Neutrophil (primary cell): ENCODE data around the gene CELF2.

Experiments used
- H3K27ac ChIP-seq: fragments of 200-600 bp; sonication (generic); 2 replicates; pipeline ENCODE4 v1.5.1; 2016; ENCODE audit warnings: mild to moderate bottlenecking, moderate library complexity
- H3K27me3 ChIP-seq: fragments of 200-600 bp; sonication (generic); 2 replicates; pipeline ENCODE4 v1.6.0; 2016; ENCODE audit warnings: mild to moderate bottlenecking
- H3K36me3 ChIP-seq: fragments of 200-600 bp; sonication (generic); 2 replicates; pipeline ENCODE4 v1.5.1; 2017
- H3K4me1 ChIP-seq, 2 experiments: fragments of 200-600 bp in 1 of 2; sonication (generic) in 1 of 2; 1 replicate in 1 of 2; 2 replicates in 1 of 2; pipeline versions ENCODE4 v1.5.1 to v1.6.1; 2013 to 2016; ENCODE audit warnings: low read depth in 1 of 2, low read length in 1 of 2, mild to moderate bottlenecking in 1 of 2, moderate library complexity in 1 of 2; ENCODE audit not compliant: control insufficient read depth in 1 of 2, insufficient read depth in 1 of 2
- H3K4me3 ChIP-seq, 2 experiments: fragments of 200-600 bp in 1 of 2; sonication (generic) in 1 of 2; 1 replicate in 1 of 2; 2 replicates in 1 of 2; pipeline ENCODE4 v1.5.1; 2013 to 2016; ENCODE audit warnings: low read depth in 1 of 2, low read length in 1 of 2, mild to moderate bottlenecking in 1 of 2, moderate library complexity in 1 of 2
- H3K9me3 ChIP-seq: fragments of 200-600 bp; sonication (generic); 2 replicates; pipeline ENCODE4 v1.5.1; 2016
- TF ChIP-seq, protein P1 (sequence below): fragments of 200-600 bp; sonication (generic); IDR thresholded peaks from 2 replicates; pipeline ENCODE4 v1.5.1; 2016; ENCODE audit warnings: antibody characterized with exemption

CELF2 gene

DNA sequence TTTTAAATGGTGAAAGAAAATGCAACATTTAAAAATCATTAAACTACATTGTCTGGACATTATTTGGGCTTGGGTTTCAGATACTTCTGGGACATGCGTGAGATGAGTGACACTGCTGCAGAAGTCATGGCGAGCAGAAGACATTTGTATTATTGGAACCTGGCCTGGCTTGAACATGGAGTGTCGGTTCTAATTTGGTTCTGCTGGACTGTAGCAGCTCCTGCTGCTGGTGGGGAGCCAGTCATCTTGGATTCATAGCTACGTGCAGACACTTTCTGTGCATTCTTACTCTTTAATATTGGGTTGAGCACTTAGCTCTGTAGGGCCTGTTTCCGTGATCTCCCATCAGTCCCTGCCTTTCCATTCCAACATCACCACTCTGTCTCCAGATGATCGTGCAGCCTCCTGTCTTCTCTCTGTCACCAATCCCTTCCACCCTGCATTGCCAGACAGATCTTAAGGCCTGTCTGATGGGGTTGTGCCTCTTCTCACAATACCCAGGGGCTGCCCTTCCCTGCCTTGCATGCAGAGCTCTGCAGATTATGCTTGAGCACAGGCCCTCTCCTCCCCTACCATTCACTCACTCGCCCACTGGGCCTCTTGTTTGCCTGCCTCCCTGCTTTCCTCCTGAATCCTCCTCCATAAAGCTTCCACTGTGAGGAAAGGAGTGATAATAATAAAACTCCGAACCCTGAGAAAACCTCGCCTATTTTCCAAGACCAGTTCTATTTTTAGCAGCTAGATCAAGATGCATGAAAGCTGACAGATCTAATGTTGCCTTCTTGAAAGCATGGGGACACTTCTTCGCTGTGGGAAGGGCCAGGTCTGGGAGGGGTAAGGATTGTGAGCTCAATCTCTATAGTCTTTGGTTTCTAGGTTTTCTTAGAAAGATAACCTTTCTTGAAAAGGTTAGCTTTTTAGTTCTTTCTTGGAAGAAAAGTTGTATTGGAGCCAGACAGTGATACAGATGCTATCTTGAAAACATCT lies 32.9 kb downstream of the CELF2 start:
- peaks cover 5% of the 10 kb centered on the region for H3K27me3 ChIP-seq
- H3K36me3 ChIP-seq: no peaks in the 10 kb centered on the region
- H3K4me3 ChIP-seq: no peak overlapping the region
- H3K27ac ChIP-seq: no peak overlapping the region
- no peaks in the 10 kb centered on the region for H3K4me1 ChIP-seq
- H3K9me3 ChIP-seq: no peaks in the 10 kb centered on the region
- TF ChIP-seq, protein P1, sequence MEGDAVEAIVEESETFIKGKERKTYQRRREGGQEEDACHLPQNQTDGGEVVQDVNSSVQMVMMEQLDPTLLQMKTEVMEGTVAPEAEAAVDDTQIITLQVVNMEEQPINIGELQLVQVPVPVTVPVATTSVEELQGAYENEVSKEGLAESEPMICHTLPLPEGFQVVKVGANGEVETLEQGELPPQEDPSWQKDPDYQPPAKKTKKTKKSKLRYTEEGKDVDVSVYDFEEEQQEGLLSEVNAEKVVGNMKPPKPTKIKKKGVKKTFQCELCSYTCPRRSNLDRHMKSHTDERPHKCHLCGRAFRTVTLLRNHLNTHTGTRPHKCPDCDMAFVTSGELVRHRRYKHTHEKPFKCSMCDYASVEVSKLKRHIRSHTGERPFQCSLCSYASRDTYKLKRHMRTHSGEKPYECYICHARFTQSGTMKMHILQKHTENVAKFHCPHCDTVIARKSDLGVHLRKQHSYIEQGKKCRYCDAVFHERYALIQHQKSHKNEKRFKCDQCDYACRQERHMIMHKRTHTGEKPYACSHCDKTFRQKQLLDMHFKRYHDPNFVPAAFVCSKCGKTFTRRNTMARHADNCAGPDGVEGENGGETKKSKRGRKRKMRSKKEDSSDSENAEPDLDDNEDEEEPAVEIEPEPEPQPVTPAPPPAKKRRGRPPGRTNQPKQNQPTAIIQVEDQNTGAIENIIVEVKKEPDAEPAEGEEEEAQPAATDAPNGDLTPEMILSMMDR: no peak

DNA sequence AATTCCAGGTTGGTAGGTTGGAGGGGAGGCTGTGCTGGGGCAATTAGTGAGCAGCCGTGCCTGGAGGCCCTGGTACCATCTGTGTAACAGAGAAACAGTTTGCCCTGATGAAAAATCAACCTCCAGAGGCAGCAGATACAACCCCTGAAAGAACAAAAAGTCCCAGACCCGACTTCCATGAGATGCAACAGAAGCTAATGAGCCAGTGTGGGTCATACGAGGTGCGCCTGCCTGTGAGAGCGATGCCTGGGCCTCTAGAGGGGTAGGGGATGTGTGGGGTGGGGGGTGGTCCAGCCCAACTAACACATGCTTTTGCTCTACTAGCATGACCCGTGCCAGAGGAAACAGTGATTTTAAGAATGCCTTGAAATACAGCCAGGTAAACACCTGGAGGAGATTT lies 39.3 kb downstream of the CELF2 start:
- H3K9me3 ChIP-seq: no peaks in the 10 kb centered on the region
- TF ChIP-seq, protein P1: no peak
- no peaks in the 10 kb centered on the region for H3K4me1 ChIP-seq
- H3K36me3 ChIP-seq: no peaks in the 10 kb centered on the region
- H3K4me3 ChIP-seq: no peak overlapping the region
- no peak overlapping the region for H3K27ac ChIP-seq
- H3K27me3 ChIP-seq: no peaks in the 10 kb centered on the region

DNA sequence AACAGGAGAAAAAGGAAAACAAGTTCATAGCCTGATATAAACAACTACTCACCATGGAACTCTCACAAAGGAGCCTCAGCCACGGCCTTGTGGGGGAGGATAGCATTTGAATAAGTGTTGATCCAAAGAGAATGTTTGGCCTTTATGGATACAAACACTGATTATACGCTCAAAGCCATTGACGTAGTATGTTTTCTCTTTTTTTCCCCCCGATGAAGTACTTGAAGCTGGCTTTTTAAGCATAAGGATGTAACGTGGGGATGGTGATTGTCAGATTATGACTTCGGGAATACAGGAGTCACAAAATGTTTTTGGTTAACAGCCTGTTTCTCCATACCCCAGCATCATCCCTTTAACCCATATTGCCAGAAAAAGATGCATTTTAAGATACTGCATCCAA lies 39.8 kb downstream of the CELF2 start:
- Histone ChIP-seq H3K27me3 (no peaks in the 10 kb centered on the region), H3K36me3 (no peaks in the 10 kb centered on the region), H3K4me3 (no peak overlapping the region), H3K9me3 (no peaks in the 10 kb centered on the region), H3K4me1 (no peaks in the 10 kb centered on the region), H3K27ac (no peak overlapping the region)
- TF ChIP-seq, protein P1: no peak

DNA sequence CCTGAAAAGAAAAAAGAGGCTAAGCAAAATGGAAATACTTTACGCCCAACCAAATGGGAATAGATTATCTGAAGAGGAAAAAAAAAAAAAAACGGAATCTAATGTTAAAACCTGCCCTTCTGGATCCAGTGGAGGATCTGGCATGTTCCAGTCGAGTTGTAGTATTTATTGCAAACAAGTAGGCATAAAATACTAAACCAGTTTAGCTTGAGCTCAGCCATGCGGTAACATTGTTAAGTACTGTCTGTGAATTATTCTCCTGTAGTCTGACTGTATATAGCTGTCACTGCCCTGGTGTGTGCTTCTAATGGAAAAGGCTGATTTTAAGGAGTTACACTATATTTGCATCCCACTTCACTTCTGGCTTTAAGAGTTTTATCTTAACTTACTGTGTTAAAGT lies 40.3 kb downstream of the CELF2 start:
- H3K9me3 ChIP-seq: no peaks in the 10 kb centered on the region
- H3K27ac ChIP-seq: no peak overlapping the region
- H3K4me3 ChIP-seq: no peak overlapping the region
- TF ChIP-seq, protein P1: no peak
- no peaks in the 10 kb centered on the region for H3K27me3 ChIP-seq
- H3K36me3 ChIP-seq: no peaks in the 10 kb centered on the region
- H3K4me1 ChIP-seq: no peaks in the 10 kb centered on the region

DNA sequence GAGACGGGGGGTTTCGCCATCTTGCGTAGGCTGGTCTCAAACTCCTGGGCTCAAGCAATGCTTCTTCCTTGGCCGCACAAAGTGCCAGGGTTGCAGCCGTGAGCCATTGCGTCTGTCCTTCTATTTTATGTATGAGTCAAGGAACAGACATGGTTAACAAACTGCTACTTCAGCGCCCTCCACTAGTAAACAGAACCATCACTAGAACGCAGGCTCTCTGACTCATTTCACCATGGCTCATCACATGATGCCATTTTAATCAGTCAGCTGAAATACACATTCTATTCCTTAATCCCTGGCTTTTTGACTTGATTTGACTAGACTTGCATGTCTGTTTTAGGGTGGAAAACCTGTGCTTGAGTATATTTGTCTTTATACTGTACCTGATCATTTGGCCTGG lies 41.3 kb downstream of the CELF2 start:
- no peak overlapping the region for H3K4me3 ChIP-seq
- H3K36me3 ChIP-seq: no peaks in the 10 kb centered on the region
- H3K4me1 ChIP-seq: no peaks in the 10 kb centered on the region
- TF ChIP-seq, protein P1: no peak
- H3K27me3 ChIP-seq: no peaks in the 10 kb centered on the region
- H3K9me3 ChIP-seq: no peaks in the 10 kb centered on the region
- no peak overlapping the region for H3K27ac ChIP-seq
